Measurements from ENCODE around the gene AMOTL1. TPM values are rescaled to one million over a fixed set of nuclear protein-coding genes. Genes with fewer than 3 reads are reported as not detected.

AMOTL1 gene
- total and polyA plus RNA-seq, 2 of the 8 experiments (the other 6 are each of a cell fraction or from before 2014, with no cell fraction given) = 9.0 to 27.6 TPM

GRCh38 chr11:94831529-94831928 is 63.4 kb downstream of the AMOTL1 start:
- Histone ChIP-seq H4K20me1 (replicated peaks in 1 of 2; ENCODE audit: control insufficient read depth in 1 of 2, insufficient read depth in 2 of 2, low read length in 2 of 2) (no peaks in the 10 kb centered on the region), H3K79me2 (ENCODE audit: control insufficient read depth in 1 of 2, insufficient read depth in 2 of 2, low read length in 2 of 2) (no peaks in the 10 kb centered on the region), H2BK12ac (ENCODE audit: low read depth, low read length) (no peak overlapping the region), H4K8ac (ENCODE audit: extremely low read depth, insufficient read depth, low read length) (no peak overlapping the region), H3K36me3 (ENCODE audit: control insufficient read depth in 2 of 4, insufficient read depth in 4 of 4, low read length in 3 of 4) (peaks cover 0 to 34% (median 11%) of the 10 kb centered on the region in 4 experiments; a peak in 7 of 8 replicates), H3K79me1 (ENCODE audit: low read depth, low read length) (no peaks in the 10 kb centered on the region; the same call in 1 of the 2 replicates), H3K23me2 (ENCODE audit: low read depth, low read length) (no peaks in the 10 kb centered on the region), H2AFZ (ENCODE audit: low read length) (no peak overlapping the region), H2BK120ac (replicated peaks; ENCODE audit: low read depth, low read length) (no peak overlapping the region), H3K56ac (replicated peaks; ENCODE audit: insufficient read length, low read depth, low read length) (no peak overlapping the region), H2BK20ac (ENCODE audit: low read length) (no peak overlapping the region), H2AK5ac (ENCODE audit: low read depth, low read length) (no peak overlapping the region), H3K9me3 (ENCODE audit: insufficient read depth in 2 of 2, low read depth in 1 of 2, low read length in 1 of 2) (no peaks in the 10 kb centered on the region), H3K27ac (ENCODE audit: low read depth, low read length) (no peak overlapping the region), H3K14ac (ENCODE audit: insufficient read length) (no peak overlapping the region), H3K4me1 (replicated peaks in 1 of 4; ENCODE audit: control insufficient read depth in 3 of 4, insufficient read depth in 4 of 4, low read length in 3 of 4) (no peaks in the 10 kb centered on the region; a peak in 1 of 7 replicates), H4K5ac (ENCODE audit: insufficient read length, low read depth, low read length) (no peak overlapping the region), H2BK15ac (ENCODE audit: low read length) (no peak overlapping the region), H3K4me3 (ENCODE audit: extremely low read depth in 1 of 4, insufficient read depth in 2 of 4, low read depth in 3 of 4, low read length in 4 of 4) (no peak overlapping the region), H3K9ac (replicated peaks in 1 of 4; ENCODE audit: extremely low read depth in 1 of 4, low read depth in 3 of 4, low read length in 3 of 4) (no peak overlapping the region), H3K23ac (ENCODE audit: insufficient read length) (no peak overlapping the region), H3K27me3 (replicated peaks in 1 of 4; ENCODE audit: control insufficient read depth in 3 of 4, extremely low read depth in 1 of 4, insufficient read depth in 3 of 4, low read length in 3 of 4) (no peaks in the 10 kb centered on the region), H2BK5ac (ENCODE audit: low read depth, low read length) (no peak overlapping the region), H3K18ac (ENCODE audit: extremely low read depth, low read length) (no peak overlapping the region), H3K4me2 (ENCODE audit: insufficient read depth in 1 of 2, low read depth in 2 of 2, low read length in 2 of 2) (no peak overlapping the region), H4K91ac (replicated peaks; ENCODE audit: insufficient read length, low read length) (no peak overlapping the region), H3K4ac (replicated peaks; ENCODE audit: insufficient read length, low read depth, low read length) (no peak overlapping the region)
- ChIA-PET POLR2A (ENCODE audit: partially characterized antibody) (no interaction called here), CTCF (ENCODE audit: partially characterized antibody) (interaction anchor here (0.9 to 3.2 kb wide), 6 partner anchors 8 to 209 kb away, joined by 3 to 15 read pairs (median 3); no protein-coding TSS in a partner anchor)
- DNase-seq (ENCODE audit: low read depth in 1 of 2, low spot score in 2 of 2) (no peak), FAIRE-seq (no peak)
- 86% methylated on average over 3 of the region's 3 CpGs; no CpG with 5 or more reads in 1 of the 2 experiments for WGBS, 2 experiments (ENCODE audit: extremely low coverage in 1 of 2, insufficient coverage in 1 of 2, insufficient read length in 1 of 2, insufficient replicate concordance in 2 of 2, low coverage in 1 of 2, low lambda C conversion rate in 2 of 2, missing lambda C conversion rate in 1 of 2)
- TF ChIP-seq MAFK (IDR thresholded peaks at IDR 0.05; ENCODE audit: low read depth, low read length) (no peak), POLR2AphosphoS5 (IDR thresholded peaks at IDR 0.05; ENCODE audit: low read depth, low read length) (no peak), SP1 (IDR thresholded peaks at IDR 0.05; ENCODE audit: low read depth, low read length) (no peak), E2F6 (IDR thresholded peaks at IDR 0.05) (no peak), CREB1 (IDR thresholded peaks at IDR 0.05) (no peak), GTF2F1 (IDR thresholded peaks at IDR 0.05; ENCODE audit: borderline replicate concordance, low read depth, low read length) (no peak), POLR2A (IDR thresholded peaks at IDR 0.05; ENCODE audit: control extremely low read depth in 1 of 2, low read depth in 2 of 2, low read length in 2 of 2) (no peak)
- TF ChIP-seq, protein P1, sequence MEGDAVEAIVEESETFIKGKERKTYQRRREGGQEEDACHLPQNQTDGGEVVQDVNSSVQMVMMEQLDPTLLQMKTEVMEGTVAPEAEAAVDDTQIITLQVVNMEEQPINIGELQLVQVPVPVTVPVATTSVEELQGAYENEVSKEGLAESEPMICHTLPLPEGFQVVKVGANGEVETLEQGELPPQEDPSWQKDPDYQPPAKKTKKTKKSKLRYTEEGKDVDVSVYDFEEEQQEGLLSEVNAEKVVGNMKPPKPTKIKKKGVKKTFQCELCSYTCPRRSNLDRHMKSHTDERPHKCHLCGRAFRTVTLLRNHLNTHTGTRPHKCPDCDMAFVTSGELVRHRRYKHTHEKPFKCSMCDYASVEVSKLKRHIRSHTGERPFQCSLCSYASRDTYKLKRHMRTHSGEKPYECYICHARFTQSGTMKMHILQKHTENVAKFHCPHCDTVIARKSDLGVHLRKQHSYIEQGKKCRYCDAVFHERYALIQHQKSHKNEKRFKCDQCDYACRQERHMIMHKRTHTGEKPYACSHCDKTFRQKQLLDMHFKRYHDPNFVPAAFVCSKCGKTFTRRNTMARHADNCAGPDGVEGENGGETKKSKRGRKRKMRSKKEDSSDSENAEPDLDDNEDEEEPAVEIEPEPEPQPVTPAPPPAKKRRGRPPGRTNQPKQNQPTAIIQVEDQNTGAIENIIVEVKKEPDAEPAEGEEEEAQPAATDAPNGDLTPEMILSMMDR (IDR thresholded peaks at IDR 0.05; ENCODE audit: control extremely low read depth in 1 of 3, insufficient read depth in 1 of 3, low read depth in 1 of 3, low read length in 3 of 3) = no peak
